Activated naive CD8-positive, alpha-beta T cell treated with anti-CD3 and anti-CD28 coated beads, Interleukin-2, amount 50 U/mL, for 16 hours (primary cell): Measurements from ENCODE around the gene HNRNPF.
"Not testable (repeated sequence)": the region's sequence is repeated elsewhere in the genome, so short reads cannot be mapped to it uniquely, and the experiment has no call there.

ENCODE experiments used
- DNase-seq: peaks from one replicate; pipeline ENCODE4 v3.0.0-alpha.2; 2020; ENCODE audit warnings: low read depth, low spot score

Gene HNRNPF

DNA sequence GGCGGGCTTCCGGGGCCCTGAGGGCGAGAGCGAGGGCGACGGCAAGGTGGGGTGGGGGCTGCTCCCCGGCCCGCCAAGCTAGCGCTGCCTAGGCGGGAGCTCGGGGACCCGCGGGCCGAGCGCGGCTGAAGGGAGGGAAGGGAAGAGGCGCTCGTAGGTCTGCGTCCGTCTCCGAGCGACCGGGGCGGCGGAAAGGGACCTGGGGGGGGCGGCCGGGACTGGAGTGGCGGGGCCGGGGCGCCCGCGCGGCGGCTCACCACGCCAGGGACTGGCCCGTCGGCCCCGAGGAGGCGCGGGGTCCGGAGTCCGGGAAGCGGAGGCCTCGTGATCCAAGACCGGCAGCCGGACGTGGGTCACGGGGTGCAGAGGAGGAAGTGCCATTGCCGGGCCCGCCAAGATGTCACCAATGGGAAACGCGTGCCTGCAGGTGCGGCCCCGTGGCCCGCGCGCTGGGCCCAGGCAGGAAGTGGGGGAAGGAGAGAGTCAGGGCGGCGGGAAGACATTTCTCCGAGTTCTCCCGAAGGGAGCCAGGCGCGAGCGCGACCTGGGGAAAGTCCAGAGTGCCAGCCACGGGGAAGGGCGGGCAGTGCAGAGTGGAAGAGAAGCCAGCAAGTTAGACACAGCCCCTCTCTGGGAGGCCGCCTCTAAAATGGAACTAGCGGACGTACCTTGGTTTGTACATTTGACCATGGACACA, 11.9 kb downstream of the HNRNPF start:
- no peak for DNase-seq

DNA sequence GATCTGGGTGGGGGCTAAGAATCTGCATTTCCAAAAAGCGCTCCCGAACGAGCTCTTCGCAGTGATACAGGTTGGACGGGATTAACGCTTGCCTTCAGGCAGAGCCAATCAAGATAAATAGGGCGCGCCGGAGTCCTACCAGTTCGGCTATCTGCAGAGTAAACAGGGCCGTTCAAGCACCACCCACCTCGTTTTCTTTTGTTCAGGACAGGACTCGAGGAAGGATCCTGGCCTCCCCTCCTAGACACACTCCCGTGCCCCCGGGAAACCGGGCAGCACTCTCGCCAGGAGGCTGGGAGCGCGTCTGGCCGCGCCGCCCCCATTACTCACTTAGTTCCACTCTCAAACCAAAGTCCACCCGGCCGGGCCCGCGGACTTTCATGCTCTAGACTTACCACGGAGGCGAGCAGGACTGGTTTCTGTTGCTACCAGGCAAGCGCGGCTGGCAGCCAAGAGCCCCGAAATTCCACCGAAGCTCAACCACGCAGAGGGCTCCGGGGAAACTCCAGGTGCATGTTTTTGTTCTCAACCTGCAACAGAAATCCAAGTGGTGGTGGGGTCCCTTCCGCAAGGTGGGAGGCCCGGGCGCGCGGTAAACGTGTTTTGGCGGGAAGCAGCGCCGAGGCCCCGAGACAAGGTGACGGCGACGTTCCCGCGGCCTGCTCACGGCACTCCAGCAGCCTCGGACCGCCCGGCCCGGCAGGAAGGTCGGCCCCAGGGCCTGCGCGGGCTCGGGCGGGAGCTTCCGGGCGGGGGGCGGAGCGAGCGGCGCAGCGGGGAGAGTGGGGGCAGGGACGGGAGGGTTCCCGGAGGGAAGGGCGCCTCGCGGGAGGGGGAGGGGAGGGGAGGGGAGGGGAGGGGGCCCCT, 12.7 kb downstream of the HNRNPF start:
- DNase-seq: no peak

DNA sequence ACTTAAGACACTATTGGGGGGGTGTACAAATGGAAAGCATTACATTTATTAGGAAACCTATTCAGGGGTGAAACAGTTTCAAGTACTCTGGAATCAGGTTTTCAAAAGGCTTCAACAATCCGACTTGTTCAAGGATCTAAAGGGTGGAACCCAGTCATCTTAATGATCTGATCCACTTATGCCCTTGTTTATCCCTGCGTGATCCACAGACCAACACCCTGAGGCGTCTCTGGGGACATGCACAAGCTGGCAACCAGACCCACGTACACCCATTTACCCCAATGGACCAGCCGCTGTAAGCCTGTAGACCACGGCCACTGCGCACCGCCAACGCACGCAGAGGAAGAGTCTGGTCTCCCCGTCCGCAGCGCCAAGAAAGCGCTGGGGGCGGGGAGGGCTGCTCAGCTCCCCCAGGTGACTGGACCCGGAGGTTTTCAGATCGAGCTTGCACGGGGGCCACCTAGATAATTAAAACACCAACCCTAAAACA, 13.4 kb downstream of the HNRNPF start:
- no peak for DNase-seq

DNA sequence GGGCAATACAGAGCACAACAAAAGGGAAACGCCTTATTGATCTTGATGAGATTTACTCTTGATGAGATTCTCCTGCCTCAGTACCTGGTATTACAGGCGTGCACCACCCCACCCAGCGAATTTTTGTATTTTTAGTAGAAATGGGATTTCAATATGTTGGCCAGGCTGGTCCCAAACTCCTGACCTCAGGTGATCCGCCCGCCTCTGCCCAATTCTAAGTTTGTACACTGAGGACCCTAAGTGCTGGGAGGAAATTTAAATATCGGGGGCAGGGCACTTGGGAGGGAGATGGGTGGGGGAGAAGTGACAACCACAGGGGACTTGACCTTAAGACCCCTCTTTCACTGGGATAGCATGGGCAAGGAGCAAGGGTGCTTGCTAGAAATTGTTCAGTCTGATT, 14.1 kb downstream of the HNRNPF start:
- no peak for DNase-seq

DNA sequence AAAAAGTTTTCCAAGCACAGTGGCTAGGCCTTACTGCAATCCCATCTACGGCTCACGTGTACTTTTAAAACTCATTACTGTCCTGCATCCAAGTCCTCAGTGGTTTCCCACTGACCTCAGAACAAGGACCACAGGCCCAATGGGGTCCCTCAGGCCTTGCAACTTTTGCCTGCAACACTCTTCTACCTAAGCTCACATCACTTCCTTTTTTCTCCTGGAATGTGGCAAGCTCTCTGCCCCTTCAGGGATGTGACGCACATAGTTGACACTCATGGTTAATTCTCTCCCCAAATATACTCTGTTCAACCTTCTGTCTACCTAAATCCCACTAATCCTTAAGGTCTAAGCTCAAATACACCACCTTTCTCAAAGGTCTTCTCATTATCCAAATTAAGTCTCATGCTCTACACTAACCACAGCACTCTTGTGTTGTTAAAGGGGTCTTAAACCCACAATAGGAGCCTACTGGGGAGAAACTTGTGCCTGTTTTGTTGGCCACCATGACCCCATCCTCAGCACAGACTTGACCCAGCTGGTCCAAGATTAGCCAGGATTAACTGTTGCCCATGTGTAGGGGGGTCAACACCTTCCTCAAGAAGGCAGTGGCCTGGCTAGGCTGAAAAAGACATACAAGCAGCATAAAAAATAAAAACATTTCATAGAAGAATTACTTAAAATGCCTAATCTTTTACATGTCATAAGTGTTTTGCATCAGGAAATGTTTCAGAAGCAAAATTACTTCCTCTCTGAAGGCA, 15.2 kb downstream of the HNRNPF start:
- no peak for DNase-seq

DNA sequence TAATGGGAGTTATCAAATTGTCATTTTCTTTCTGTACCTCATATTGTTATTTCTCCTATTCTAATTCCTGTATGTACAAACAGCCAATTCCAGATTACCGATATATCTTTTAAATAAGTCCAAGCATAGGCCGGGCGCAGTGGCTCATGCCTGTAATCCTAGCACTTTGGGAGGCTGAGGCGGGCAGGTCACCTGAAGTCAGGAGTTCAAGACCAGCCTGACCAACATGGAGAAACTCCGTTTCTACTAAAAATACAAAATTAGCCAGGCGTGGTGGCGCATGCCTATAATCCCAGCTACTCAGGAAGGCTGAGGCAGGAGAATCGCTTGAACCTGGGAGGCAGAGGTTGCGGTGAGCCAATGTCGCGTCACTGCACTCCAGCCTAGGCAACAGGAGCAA, 15.8 kb downstream of the HNRNPF start:
- DNase-seq: not testable (repeated sequence)

DNA sequence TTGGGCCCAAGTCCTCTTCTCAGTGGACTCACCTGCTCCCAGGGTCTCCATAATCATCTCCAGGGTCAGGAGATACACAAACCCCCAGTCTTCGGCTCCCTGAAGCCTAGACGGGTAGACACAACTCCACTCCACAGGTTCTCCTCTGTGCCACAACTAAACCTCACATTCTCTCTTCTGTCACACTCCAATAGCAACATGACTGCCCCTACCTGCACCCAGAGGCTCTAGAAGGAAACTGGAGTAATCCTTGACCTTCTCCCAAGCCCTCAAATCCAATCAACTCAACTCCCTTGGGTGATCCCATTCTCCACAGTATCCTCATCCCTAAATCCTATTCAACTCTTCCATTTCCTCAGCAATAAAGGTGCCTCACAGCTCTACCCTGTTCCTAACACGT, 16.2 kb downstream of the HNRNPF start:
- DNase-seq: no peak

DNA sequence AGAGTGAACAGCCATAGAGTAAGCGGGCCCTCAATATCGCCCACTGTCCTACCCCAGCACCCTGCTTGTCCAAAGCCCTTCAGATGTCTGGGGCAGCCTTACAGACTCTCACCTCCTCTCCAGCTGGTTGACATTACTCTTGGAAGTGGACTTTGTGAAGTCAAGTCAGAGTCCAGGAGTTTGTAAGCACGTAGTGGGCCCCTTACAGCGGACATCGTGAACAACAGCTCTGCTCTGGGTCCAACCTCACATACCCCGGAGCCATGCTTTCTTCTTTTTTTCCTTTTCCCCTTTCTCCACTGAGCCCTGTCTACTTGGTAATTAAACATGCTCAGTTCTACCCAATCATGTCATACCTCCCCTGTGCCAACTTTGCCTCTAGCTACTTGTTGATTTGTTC, 17.5 kb downstream of the HNRNPF start:
- DNase-seq: no peak

DNA sequence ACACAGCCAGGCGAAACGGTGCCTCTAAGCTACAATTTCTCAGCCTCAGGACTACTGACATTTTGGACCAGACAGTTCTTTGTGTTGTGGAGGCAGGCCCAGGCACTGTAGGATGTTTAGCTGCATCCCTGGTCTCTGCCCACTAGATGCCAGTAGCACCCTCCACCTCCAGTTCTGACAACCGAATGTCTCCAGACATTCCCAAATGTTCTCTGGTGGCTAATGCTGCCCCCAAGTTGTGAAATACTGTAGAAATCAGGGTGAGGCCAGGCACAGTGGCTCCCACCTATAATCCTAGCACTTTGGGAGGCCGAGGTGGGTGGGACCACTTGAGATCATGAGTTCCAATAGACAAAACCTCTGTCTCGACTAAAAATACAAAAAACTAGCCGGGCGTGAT, 18.2 kb downstream of the HNRNPF start:
- DNase-seq: no peak

DNA sequence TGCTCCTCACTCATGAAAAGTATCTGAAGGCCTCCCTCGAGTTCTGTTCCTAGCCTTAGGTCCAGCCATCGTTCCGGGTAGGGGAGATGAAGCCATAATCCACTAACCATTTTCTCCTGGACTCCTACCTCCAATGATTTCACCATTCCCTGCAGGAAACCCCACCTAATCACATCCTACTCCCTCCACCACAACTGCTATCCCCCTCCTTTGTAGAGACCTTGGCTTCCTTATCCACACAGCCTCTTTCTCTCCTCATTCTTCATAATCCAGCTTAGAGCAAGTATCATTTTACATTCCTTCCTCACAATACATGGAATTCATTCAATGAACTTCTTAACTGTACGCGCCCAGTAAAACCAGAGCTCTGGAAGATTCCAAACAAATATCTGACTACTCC, 18.7 kb downstream of the HNRNPF start:
- no peak for DNase-seq

DNA sequence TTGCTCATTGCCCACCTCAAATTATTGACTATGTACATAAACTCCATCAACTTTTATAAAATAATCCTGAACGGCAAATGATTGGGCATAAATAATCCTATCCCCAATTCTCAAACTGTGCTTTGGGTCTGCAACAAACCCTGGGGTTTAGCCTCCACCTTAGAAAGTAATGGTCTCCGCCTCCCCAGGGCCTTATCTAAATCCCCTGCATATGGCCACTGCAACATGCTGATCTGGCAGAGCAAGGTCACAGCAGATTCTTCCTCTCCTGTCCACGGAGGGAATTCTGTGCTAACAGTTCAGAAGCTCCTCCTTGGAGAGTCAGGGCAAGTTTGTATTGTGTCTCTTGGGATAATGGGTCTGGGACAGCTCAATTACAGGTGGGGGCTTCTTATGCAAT, 19.1 kb downstream of the HNRNPF start:
- no peak for DNase-seq

DNA sequence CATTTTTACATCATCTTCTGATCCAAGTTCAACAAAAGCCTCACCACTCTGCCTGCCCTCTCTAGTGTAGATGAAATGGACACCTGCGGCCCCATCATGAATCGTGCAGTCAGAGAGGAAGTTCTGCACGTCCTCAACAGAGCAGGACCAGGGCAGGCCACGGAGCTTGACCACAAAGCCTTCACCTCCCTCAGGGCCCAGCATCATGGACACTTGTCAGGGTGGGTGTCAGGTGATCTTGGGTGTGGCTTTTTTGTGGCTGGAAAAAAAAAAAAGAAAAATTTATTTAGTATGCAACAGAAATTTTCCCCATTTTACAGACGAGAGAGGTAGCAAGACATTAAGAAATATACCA, 21.3 kb downstream of the HNRNPF start:
- DNase-seq: no peak

DNA sequence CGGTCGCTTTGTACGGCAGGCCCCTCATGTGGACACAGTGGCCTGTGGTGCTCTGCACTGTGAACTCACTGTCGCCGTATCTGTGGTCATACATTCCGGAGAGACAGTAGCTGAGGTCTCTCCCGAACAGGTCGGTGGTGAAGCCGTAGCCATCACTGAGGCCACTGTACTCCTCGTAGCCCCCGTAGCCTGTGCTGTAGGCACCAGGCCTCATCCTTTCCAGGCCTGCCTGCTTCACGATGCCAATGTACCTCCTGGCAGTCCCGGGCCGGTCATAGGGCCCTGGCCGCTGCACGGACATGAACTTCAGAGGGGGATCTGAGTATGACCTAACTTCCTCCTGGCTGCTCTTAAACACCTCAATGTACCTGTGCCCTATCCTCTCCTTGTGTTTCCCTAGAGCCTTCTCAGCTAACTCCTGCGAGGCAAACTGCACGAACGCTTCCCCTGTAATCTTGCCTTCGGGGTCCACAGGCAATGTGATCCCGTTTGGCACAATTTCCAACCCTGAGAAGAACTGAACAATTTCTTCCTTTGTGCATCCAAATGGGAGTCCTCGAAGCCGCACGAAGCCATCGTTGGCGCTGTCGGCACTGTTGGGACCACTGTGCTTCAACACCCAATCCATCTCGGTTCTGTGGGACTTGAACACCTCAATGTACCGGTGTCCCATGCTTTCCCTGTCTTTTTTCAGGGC, 21.9 kb downstream of the HNRNPF start:
- no peak for DNase-seq

DNA sequence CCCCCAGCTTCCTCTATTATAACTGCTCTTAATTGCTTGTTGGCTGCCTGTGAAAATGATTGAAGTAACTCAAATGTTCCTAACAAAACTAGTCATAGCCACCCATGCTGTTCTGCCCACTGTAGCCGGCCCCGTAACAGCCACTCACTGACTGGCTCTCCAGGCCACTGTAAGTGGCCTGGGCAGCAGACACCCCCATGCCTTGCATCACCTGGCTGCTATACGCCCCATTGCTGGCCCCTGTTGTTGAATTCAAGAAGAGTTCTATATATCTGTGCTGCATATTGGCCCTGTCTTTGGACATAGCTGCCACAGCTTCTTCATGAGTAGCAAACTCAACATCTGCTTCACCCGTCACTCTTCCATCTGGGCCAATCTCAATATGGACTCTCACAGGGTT, 22.4 kb downstream of the HNRNPF start:
- DNase-seq: no peak

DNA sequence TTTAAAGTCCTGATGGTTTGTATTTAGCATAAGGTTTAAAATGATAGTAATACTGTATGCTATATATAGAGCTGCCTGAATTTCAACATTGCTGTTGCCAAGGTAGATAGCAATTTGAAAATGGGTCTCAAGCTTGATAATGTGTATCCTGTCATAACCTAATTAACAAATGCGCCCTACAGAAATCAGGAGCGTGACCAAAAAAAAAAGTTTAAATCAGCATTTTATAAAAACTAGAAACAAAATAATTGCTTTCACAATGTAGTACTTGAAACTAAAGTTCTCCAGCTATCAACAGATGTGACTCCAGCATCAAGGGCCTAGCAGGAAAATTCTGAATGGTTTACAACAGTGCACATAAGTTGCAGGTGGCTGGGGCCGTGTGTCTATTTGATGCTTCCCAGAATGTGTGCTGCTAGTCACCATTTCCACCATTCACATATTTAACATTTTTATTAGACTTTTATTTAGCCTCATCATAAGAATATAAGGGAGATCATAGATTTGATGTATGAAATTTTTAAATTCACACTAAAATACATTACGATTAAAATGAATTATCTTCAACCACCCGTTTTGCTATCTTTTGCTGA, 23.5 kb downstream of the HNRNPF start:
- no peak for DNase-seq

DNA sequence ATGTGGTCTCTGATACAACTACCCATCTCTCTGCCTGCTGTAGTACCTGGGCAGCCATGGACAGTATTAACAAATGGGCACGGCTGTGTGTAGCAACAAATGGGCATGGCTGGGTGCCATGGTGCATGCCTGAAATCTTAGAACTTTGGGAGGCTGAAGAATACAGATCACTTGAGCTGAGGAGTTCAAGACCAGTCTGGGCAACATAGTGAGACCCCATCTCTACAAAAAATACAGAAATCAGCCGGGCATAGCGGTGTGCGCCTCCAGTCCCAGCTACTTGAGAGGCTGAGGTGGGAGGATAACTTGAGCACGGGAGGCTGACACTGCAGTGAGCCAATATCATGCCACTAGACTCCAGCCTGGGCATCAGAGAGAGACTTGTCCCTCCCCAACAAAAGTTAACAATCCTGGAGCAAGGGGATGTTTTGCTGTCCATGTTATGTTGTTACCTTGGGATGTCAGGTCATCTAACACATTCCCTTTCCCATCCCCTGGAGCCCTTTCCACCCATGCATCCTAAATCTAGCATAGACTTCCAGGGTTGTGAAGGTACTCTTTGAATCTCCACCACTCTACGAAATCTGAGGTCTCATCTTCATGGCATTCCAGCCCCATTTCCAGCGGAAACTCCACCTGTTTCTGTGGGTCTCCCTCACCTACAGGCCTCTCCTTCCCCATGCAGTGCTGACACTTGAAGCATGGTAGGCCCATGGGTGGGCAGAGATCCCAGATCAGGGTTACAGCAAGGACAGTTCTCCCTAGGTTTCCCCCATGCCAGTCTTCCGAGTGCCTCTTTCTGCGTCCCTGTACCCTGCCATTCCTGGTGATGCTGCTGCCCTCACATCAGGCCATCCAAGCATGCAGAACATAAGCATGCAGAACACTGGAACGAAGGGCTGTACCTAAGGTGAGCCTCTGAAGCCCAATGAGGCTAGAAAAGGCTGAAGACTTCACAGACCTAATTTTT, 24.4 kb downstream of the HNRNPF start:
- DNase-seq: no peak

DNA sequence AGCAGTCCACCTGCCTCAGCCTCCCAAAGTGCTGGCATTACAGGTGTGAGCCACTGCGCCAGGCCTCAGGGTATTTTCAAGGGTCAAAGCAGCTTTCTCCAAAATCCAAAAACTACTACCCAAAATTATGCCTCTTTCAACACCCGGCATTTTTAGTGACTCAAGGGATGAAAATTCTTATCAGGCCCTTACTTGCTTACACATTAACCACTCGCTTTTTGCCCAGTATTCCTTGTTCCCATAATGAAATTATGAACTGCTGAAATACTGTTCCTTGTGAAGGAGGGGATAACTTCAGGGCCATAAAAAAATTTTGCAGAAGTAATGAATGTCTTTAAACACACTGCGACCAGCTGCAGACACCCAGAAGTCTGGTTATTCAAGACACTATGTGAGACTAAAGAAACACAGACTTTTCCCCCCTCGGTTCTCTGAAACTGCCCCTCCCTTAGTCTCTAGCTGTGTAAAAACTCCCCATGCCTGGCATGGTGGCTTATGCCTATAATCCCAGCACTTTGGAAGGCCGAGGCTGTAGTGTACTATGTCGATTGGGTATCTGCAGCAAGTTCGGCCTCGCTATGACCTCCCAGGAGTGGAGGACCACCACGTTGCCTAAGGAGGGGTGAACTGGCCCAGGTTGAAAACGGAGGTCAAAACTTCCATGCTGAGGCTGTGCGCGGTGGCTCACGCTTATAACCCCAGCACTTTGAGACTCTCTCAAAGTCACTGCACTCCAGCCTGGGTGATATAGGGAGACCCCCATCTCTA, 25.6 kb downstream of the HNRNPF start:
- DNase-seq: no peak

DNA sequence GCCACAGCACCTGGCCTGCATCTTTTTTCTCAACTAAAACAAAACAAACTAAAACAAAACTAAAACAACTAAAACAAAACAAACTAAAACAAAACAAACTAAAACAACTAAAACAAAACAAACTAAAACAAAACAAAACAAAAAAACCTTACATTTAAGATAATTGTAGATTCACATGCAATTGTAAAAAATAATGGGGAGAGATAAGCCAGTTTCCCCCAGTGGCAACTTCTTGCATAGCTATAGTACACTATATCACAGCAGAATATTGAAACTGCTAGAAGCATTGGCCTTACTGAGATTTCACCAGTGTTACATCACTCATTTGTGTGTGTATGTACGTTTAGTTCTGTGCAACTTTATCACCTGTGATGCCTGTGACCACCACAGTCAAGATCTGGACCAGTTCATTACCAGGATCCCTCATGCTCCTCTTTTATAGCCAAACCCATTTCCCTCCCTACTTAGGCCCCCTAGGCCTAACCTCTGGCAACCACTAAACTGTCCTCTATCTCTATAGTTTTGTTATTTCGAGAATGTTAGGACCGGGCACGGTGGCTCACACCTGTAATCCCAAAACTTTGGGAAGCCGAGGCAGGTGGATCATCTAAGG, 28.3 kb downstream of the HNRNPF start:
- DNase-seq: no peak

DNA sequence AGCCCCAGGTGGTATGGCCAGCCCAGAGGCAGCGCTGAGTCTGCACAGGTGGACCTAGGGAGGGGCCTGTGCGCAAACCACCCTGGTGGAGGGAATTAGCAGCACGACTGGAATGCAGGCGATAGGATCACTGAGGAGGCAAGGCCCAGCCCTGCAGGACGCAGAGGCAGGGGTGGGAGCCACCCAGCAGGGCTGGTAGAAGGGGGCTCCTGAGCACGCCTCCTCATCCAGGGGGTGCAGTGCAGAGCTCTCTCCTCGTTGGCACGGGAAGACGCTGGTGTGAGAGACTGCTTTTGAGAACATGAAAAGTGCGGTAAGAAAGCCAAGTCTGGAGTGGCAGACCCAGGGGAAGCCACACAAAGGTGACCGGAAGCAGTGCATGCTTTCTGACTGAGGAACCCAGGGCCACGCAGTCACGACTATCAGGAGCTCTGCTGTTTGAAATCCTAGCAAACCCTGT, 31.5 kb downstream of the HNRNPF start:
- DNase-seq: no peak
